ENCODE data around the gene AARSD1.

- TF ChIP-seq, protein P1, sequence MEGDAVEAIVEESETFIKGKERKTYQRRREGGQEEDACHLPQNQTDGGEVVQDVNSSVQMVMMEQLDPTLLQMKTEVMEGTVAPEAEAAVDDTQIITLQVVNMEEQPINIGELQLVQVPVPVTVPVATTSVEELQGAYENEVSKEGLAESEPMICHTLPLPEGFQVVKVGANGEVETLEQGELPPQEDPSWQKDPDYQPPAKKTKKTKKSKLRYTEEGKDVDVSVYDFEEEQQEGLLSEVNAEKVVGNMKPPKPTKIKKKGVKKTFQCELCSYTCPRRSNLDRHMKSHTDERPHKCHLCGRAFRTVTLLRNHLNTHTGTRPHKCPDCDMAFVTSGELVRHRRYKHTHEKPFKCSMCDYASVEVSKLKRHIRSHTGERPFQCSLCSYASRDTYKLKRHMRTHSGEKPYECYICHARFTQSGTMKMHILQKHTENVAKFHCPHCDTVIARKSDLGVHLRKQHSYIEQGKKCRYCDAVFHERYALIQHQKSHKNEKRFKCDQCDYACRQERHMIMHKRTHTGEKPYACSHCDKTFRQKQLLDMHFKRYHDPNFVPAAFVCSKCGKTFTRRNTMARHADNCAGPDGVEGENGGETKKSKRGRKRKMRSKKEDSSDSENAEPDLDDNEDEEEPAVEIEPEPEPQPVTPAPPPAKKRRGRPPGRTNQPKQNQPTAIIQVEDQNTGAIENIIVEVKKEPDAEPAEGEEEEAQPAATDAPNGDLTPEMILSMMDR (IDR thresholded peaks at IDR 0.05; ENCODE audit: insufficient read depth, low read length, poor library complexity, severe bottlenecking), result no peak
- TF ChIP-seq EZH2phosphoT487 (conservative IDR thresholded peaks at IDR 0.05; ENCODE audit: low read length), result no peak
These were observed 50.7 kb downstream of the AARSD1 start for GRCh38 chr17:42913522-42913921.
